ENCODE data around the gene FAM163A. TPM values are rescaled to one million over a fixed set of nuclear protein-coding genes. Genes with fewer than 3 reads are reported as not detected.
"Not testable (repeated sequence)": the region's sequence is repeated elsewhere in the genome, so short reads cannot be mapped to it uniquely, and the experiment has no call there.

Gene FAM163A
- total RNA-seq, 1 donor from 2014 or later: not detected

DNA sequence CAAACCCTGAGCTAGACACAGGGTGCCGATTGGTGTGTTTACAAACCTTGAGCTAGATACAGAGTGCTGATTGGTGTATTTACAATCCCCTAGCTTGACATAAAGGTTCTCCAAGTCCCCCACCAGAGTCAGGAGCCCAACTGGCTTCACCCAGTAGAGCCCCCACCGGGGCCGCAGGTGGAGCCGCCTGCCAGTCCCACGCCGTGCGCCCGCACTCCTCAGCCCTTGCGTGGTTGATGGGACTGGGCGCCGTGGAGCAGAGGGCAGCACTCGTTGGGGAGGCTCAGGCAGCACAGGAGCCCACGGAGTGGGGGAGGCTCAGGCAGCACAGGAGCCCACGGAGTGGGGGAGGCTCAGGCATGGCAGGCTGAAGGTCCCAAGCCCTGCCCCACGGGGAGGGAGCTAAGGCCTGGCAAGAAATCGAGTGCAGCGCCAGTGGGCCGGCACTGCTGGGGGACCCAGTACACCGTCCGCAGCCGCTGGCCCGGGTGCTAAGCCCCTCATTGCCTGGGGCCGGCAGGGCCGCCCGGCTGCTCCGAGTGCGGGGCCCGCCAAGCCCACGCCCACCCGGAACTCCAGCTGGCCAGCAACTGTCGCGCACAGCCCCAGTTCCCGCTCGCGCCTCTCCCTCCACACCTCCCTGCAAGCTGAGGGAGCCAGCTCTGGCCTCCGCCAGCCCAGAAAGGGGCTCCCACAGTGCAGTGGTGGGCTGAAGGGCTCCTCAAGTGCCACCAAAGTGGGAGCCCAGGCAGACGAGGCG lies 93.8 kb downstream of the FAM163A start:
- intact Hi-C loops (cut with micrococcal nuclease): not testable (repeated sequence)

DNA sequence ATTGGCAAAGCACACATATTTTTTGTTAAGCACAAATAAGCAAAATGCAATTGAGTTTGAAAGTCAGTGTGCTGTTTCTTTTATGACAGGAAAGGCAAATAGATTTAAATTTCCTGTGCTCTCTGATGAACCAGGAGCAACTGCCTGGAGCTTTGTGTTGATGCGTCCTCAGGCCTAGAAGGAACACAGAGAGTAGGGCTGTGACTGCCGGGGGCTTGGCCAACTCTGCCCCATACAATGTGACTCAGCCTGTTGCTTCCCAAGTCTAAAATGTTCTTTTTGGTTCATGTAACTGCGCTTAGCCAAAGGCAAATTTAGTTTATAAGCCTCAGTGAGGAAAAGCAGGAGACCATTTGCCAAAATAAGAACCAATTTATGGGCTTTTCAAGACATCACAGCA lies 97.0 kb downstream of the FAM163A start:
- intact Hi-C loops (cut with micrococcal nuclease): no loop called here

DNA sequence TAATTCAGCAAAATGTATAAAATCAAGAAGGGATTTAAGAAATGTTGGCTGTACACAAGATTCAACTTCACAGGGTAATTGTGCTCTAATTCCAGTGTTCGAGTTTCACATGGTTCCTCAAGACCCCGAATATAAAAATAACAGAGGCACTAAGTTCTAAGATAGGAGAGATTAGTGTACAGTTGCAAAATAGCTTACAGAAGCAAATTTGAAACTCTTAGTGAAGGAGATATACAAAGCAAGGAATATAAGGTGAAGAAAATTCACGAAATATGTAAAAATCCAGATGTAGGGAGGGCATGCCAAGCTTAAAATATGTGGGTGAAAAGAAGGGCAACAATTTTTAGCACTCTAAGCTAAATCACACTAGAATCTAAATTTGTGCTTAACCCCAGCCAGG lies 105.1 kb downstream of the FAM163A start:
- intact Hi-C loops (cut with micrococcal nuclease): no loop called here

DNA sequence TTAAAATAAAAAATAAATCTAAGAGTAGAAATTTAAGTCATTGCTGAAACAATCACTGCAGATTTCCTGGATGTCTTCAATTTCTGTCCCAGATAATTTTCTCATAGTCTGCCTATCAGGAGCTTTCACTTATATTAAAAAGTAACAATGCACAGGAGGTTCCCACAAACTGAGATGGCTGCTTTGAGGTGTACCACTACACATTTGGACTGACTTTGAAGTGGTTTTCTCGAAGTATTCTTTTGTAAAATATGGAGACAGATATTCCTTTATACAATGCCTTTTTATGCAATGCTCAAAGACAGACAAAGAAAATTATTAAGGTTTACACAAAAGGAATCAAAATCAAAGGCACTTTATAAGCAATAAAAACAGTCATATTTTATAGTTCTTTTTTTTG lies 110.0 kb downstream of the FAM163A start:
- intact Hi-C loops (cut with micrococcal nuclease): no loop called here

GRCh38 chr1:179855831-179856230 lies 112.7 kb downstream of the FAM163A start:
- intact Hi-C loops (cut with micrococcal nuclease): not testable (repeated sequence)

GRCh38 chr1:179856296-179856695 lies 113.2 kb downstream of the FAM163A start:
- intact Hi-C loops (cut with micrococcal nuclease): no loop called here

GRCh38 chr1:179857009-179857408 lies 113.9 kb downstream of the FAM163A start:
- intact Hi-C loops (cut with micrococcal nuclease): no loop called here

GRCh38 chr1:179860652-179861051 lies 117.6 kb downstream of the FAM163A start:
- intact Hi-C loops (cut with micrococcal nuclease): loop anchor here (10.0 kb wide), 1 partner anchor 164 kb away; no protein-coding TSS in a partner anchor

DNA sequence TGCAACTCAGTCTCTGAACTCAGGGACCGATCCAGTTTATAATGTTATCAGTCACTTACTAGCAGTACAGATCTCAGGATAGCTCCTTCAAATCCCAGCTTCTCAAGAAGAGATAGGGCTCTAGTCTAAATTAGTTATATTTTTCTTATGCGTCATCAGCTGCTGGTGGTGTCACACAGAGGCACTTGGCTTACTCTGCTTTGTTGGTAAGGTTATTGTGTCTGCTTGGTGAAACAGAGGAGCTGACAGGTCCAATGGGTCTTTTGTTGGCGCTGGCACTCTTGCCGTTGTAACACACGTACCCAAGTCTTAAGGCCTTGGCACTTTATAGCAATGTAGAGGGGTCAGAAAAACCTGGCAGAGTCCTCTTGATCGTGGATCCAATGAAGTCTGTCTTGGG lies 122.3 kb downstream of the FAM163A start:
- intact Hi-C loops (cut with micrococcal nuclease): loop anchor here (10.0 kb wide), 1 partner anchor 159 kb away; no protein-coding TSS in a partner anchor

Other genes starting within 250 kb of the FAM163A start
- gene NPHS2, start 167.3 kb upstream of the FAM163A start, total RNA-seq: not detected in 2 replicates
- not detected in 2 replicates for gene TDRD5, start 151.5 kb upstream of the FAM163A start, total RNA-seq
- 44.2 and 50.0 TPM in 2 replicates for gene TOR1AIP2, start 134.5 kb downstream of the FAM163A start, total RNA-seq
- gene TOR1AIP1, start 139.0 kb downstream of the FAM163A start, total RNA-seq: 89.7 and 90.5 TPM in 2 replicates
- 51.2 and 51.3 TPM in 2 replicates for gene CEP350, start 211.5 kb downstream of the FAM163A start, total RNA-seq